ENCODE measurements around the gene ZFP36L1.

The ZFP36L1 gene

DNA sequence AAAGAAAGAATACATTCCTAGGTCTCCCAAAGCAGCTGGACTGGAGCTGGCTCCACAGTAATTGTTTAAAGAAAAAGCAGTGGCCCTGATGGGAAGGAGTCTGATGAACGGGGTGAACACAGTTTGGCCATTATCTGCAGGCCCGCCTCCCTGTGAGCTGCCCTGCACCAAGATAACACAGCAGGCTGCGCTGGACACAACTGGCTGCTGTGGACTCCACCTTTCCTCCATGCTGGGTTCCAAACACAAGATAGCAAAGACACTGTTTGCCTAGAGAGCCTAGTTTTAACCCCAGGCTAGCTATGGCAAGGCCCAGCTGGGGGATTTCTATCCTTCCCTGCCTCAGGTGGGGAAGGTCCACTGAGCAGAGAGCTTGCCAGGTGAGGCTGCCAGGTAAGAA is 34.6 kb downstream of the ZFP36L1 start:
- Histone ChIP-seq H3K4me3 (ENCODE audit: extremely low read depth, insufficient read depth, low read length, poor library complexity, severe bottlenecking) (no peak overlapping the region), H3K9me3 (ENCODE audit: control insufficient read depth, low read length) (no peaks in the 10 kb centered on the region), H3K4me1 (ENCODE audit: control insufficient read depth, insufficient read depth, low read length, poor library complexity, severe bottlenecking) (peaks cover 25% of the 10 kb centered on the region), H3K36me3 (ENCODE audit: control insufficient read depth, insufficient read depth, low read length) (no peaks in the 10 kb centered on the region), H3K27ac (ENCODE audit: low read depth, low read length, severe bottlenecking) (no peak overlapping the region)
- 89 to 97% methylated on average over 2 to 3 of the region's 3 CpGs for WGBS, 2 experiments (ENCODE audit: insufficient coverage in 2 of 2)

DNA sequence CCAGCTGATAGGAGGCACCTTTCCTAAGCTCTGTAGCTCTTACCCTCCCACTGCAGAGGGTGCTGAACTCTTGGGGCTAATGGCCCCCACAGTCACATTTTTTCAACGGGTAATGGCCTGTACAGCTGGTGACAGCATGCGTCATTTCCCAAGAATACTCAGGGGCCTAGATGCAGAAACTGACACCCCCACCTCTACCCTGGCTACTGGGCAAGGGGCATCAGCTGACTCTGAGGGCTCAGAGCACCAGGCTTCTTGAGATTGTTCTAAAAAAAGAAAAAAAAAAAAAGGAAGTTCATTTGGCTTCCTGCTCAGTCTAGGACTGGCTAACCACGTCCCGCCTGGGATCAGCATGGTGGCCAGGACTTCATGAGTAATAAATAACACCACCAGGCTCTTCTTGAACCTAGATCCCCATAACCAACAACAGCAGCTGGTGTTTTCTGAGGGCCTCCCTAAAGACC is 35.2 kb downstream of the ZFP36L1 start:
- H3K4me1 ChIP-seq (ENCODE audit: control insufficient read depth, insufficient read depth, low read length, poor library complexity, severe bottlenecking): peaks cover 20% of the 10 kb centered on the region
- no peaks in the 10 kb centered on the region for H3K36me3 ChIP-seq (ENCODE audit: control insufficient read depth, insufficient read depth, low read length)
- 50 to 71% methylated on average over 1 to 2 of the region's 4 CpGs for WGBS, 2 experiments (ENCODE audit: insufficient coverage in 2 of 2)
- H3K27ac ChIP-seq (ENCODE audit: low read depth, low read length, severe bottlenecking): no peak overlapping the region
- no peak overlapping the region for H3K4me3 ChIP-seq (ENCODE audit: extremely low read depth, insufficient read depth, low read length, poor library complexity, severe bottlenecking)
- no peaks in the 10 kb centered on the region for H3K9me3 ChIP-seq (ENCODE audit: control insufficient read depth, low read length)

DNA sequence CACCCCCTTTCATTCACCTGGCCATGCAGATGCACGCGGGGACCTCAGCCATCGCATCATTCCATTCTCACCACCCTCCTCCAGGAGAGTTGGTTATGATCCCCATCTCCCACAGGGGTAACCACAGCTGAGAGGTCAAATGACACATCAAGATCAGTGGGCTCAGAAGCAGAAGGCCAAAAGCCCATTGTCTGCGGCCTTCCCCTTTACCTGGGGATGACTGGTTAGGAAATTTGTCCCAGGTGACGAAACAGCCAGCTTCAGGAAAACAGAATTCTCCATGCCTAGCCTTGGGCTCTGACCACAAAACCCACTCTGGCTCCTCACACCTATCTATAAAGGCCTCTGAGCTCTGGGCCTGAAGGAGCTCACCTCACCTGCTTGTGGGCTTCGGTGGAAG is 36.1 kb downstream of the ZFP36L1 start:
- H3K9me3 ChIP-seq (ENCODE audit: control insufficient read depth, low read length): no peaks in the 10 kb centered on the region
- H3K27ac ChIP-seq (ENCODE audit: low read depth, low read length, severe bottlenecking): no peak overlapping the region
- WGBS, 2 experiments (ENCODE audit: insufficient coverage in 2 of 2): 93 to 95% methylated on average over 3 to 4 of the region's 6 CpGs

DNA sequence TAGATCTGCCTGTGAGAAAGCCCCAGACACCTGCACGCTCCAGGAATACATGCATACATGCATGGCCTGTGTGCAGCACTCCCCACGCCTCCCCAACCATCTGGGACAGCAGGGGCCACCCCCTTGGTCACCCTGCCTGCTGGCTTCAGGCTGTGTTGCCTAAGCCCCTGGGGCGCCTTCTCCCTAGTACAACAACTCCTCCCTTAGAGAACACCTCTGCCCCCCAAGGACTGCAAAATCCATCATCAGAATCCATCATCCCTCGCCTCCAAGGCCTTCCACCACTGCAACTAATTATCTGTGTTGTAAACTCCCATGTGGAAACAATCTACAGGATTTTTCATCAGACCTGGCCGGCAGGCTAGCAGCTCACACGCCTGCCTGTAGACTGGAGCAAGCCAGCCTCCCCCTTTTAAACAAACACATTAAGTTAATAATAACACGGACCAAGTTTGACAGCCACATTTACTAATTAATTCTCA is 36.8 kb downstream of the ZFP36L1 start:
- H3K36me3 ChIP-seq (ENCODE audit: control insufficient read depth, insufficient read depth, low read length): no peaks in the 10 kb centered on the region
- H3K4me1 ChIP-seq (ENCODE audit: control insufficient read depth, insufficient read depth, low read length, poor library complexity, severe bottlenecking): peaks cover 9% of the 10 kb centered on the region
- 90 to 95% methylated on average over 5 to 7 of the region's 7 CpGs for WGBS, 2 experiments (ENCODE audit: insufficient coverage in 2 of 2)
- no peaks in the 10 kb centered on the region for H3K9me3 ChIP-seq (ENCODE audit: control insufficient read depth, low read length)
- no peak overlapping the region for H3K27ac ChIP-seq (ENCODE audit: low read depth, low read length, severe bottlenecking)
- no peak overlapping the region for H3K4me3 ChIP-seq (ENCODE audit: extremely low read depth, insufficient read depth, low read length, poor library complexity, severe bottlenecking)

More for the DNA sequence above, 36.1 kb downstream of the ZFP36L1 start:
- no peaks in the 10 kb centered on the region for H3K36me3 ChIP-seq (ENCODE audit: control insufficient read depth, insufficient read depth, low read length)
- peaks cover 15% of the 10 kb centered on the region for H3K4me1 ChIP-seq (ENCODE audit: control insufficient read depth, insufficient read depth, low read length, poor library complexity, severe bottlenecking)
- no peak overlapping the region for H3K4me3 ChIP-seq (ENCODE audit: extremely low read depth, insufficient read depth, low read length, poor library complexity, severe bottlenecking)

DNA sequence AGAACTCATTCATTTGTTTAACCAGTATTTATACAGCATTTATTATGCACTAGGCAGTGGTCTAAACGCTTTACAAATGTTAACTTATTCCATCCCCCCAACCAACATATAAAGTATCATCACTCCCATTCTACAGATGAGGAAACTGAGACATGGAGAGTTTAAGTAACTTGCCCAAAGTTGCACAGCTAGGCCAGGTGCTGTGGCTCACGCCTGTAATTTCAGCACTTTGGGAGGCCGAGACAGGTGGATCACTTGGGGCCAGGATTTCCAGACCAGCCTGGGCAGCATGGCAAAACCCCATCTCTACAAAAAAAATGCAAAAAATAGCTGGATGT is 37.9 kb downstream of the ZFP36L1 start:
- no peak overlapping the region for H3K27ac ChIP-seq (ENCODE audit: low read depth, low read length, severe bottlenecking)
- peaks cover 11% of the 10 kb centered on the region for H3K4me1 ChIP-seq (ENCODE audit: control insufficient read depth, insufficient read depth, low read length, poor library complexity, severe bottlenecking)
- 80 to 100% methylated on average over 1 of the region's 3 CpGs for WGBS, 2 experiments (ENCODE audit: insufficient coverage in 2 of 2)
- H3K36me3 ChIP-seq (ENCODE audit: control insufficient read depth, insufficient read depth, low read length): no peaks in the 10 kb centered on the region
- no peak overlapping the region for H3K4me3 ChIP-seq (ENCODE audit: extremely low read depth, insufficient read depth, low read length, poor library complexity, severe bottlenecking)
- no peaks in the 10 kb centered on the region for H3K9me3 ChIP-seq (ENCODE audit: control insufficient read depth, low read length)

DNA sequence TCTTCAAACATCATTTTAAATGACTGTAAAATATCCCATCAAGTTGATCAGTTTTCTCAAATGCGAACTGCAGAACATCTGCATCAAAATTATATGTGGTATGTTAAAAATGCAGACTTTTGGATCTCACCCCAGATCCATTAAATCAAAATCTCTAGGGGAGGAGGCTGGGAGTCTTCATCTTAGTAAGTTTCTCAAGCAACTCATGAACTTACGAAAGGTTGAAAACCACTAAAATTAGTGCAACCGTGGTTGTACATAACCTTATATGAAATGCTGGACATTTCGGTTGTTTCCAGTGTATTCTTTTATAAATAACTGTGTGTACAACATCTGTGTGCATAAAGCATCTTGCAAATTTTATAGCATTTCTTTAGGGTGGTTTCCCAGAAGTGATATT is 39.2 kb downstream of the ZFP36L1 start:
- no peak overlapping the region for H3K27ac ChIP-seq (ENCODE audit: low read depth, low read length, severe bottlenecking)
- no peaks in the 10 kb centered on the region for H3K36me3 ChIP-seq (ENCODE audit: control insufficient read depth, insufficient read depth, low read length)
- WGBS, 2 experiments (ENCODE audit: insufficient coverage in 2 of 2): 100% methylated on average over 2 of the region's 4 CpGs; no CpG with 5 or more reads in 1 of the 2 experiments
- peaks cover 21% of the 10 kb centered on the region for H3K4me1 ChIP-seq (ENCODE audit: control insufficient read depth, insufficient read depth, low read length, poor library complexity, severe bottlenecking)
- no peak overlapping the region for H3K4me3 ChIP-seq (ENCODE audit: extremely low read depth, insufficient read depth, low read length, poor library complexity, severe bottlenecking)
- H3K9me3 ChIP-seq (ENCODE audit: control insufficient read depth, low read length): no peaks in the 10 kb centered on the region

DNA sequence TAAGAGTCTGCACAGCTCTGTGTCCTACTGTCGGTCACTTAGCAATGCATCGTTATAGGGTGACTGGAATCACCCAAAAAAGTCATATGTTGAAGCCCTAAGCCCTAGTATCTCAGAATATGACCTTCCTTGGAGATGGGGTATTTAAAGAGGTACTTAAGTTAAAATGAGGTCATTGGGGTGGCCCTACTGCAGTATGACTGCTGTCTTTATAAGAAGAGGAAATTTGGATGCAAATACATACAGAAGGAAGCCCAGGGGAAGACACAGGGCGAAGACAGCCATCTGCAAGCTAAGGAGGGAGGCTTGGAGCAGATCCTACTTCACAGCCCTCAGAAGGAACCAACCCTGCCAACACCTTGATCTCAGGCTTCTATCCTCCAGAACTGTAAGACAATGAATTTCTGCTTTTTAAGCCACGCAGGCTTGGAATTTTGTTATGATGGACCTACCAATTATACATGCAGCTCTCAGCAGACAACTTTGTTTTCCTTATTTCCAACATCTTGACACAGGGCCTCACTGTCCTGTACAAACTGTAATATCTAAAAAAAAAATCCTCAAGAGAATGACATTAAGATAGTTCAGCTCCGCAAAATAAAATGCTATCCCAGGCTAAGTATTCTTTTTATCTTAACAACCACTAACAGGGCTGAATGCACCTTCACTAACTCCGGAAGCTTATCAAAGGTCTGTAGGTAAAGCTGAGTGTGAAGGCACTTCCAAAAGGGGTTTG is 40.4 kb downstream of the ZFP36L1 start:
- no peak overlapping the region for H3K27ac ChIP-seq (ENCODE audit: low read depth, low read length, severe bottlenecking)
- no peak overlapping the region for H3K4me3 ChIP-seq (ENCODE audit: extremely low read depth, insufficient read depth, low read length, poor library complexity, severe bottlenecking)
- H3K36me3 ChIP-seq (ENCODE audit: control insufficient read depth, insufficient read depth, low read length): no peaks in the 10 kb centered on the region
- no peaks in the 10 kb centered on the region for H3K9me3 ChIP-seq (ENCODE audit: control insufficient read depth, low read length)
- peaks cover 14% of the 10 kb centered on the region for H3K4me1 ChIP-seq (ENCODE audit: control insufficient read depth, insufficient read depth, low read length, poor library complexity, severe bottlenecking)
- 90 to 100% methylated on average over 4 of the region's 6 CpGs for WGBS, 2 experiments (ENCODE audit: insufficient coverage in 2 of 2)

DNA sequence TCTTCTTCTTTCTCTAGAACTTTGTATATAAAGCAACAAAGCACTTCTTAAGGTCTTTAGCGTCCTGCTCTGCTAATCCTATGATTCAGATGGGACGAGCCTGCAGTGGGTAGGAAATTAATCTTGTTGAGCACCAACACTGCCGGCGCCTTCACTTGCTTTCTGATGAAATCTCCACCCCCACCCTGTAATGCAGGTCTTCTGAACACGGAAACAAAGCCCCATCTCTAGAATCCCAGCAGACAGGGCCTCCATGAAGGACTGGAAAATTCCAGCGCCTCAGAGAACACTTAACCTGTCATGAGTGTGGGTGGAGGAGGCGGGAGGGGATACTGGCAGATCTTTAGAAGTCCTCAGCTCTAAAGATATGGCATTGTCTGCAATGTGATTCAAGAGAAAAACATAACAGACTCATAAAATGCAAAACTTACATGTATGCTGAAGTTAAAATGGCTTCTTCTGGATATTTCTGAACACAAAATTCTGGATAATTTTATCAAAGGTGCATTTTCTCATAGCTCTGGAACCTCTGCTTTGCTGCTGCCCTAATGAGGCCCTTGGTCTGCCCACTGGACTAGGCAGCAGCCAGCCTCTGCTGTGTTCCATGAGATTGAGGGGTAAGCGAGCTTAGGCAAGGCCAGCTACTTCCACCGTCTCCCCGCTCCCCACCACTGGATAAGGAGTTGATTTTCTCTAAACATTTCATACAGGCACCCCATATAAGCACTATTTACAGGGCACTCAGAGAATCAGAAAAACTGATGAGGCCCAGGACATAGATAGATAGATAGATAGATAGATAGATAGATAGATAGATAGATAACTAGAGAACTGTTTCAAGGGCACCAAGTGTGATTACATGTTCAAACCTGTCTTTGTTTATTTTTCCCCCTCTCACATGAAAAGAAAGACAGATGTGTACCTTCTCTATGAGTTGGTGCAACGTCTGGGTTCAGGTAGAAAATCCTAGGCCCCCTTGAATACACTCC is 43.1 kb downstream of the ZFP36L1 start:
- Histone ChIP-seq H3K27ac (ENCODE audit: low read depth, low read length, severe bottlenecking) (no peak overlapping the region), H3K4me1 (ENCODE audit: control insufficient read depth, insufficient read depth, low read length, poor library complexity, severe bottlenecking) (peaks cover 14% of the 10 kb centered on the region), H3K9me3 (ENCODE audit: control insufficient read depth, low read length) (no peaks in the 10 kb centered on the region), H3K36me3 (ENCODE audit: control insufficient read depth, insufficient read depth, low read length) (no peaks in the 10 kb centered on the region), H3K4me3 (ENCODE audit: extremely low read depth, insufficient read depth, low read length, poor library complexity, severe bottlenecking) (no peak overlapping the region)
- 88 to 93% methylated on average over 1 to 6 of the region's 11 CpGs for WGBS, 2 experiments (ENCODE audit: insufficient coverage in 2 of 2)

DNA sequence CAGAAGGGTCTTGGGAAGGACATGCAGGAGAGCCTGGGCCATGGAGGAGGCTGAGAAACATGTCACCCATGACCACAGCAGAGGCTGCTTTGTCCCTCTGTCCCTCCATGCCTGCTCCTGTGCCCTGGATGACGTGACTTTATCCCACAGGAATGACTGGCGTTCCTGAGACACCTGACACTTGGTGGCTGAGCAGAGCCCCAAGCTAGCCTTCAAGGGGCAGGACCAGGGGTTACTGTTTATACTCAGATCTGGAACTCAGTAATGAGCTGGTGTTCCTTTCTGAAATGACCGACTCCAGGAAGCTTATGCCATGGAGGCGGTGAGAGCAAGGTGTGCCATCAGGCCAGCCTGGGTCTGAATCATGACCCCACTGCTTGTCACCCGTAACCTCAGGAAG is 44.2 kb downstream of the ZFP36L1 start:
- 94 to 95% methylated on average over 5 of the region's 5 CpGs for WGBS, 2 experiments (ENCODE audit: insufficient coverage in 2 of 2)
- Histone ChIP-seq H3K36me3 (ENCODE audit: control insufficient read depth, insufficient read depth, low read length) (no peaks in the 10 kb centered on the region), H3K4me1 (ENCODE audit: control insufficient read depth, insufficient read depth, low read length, poor library complexity, severe bottlenecking) (peaks cover 14% of the 10 kb centered on the region), H3K9me3 (ENCODE audit: control insufficient read depth, low read length) (no peaks in the 10 kb centered on the region), H3K27ac (ENCODE audit: low read depth, low read length, severe bottlenecking) (no peak overlapping the region), H3K4me3 (ENCODE audit: extremely low read depth, insufficient read depth, low read length, poor library complexity, severe bottlenecking) (no peak overlapping the region)

DNA sequence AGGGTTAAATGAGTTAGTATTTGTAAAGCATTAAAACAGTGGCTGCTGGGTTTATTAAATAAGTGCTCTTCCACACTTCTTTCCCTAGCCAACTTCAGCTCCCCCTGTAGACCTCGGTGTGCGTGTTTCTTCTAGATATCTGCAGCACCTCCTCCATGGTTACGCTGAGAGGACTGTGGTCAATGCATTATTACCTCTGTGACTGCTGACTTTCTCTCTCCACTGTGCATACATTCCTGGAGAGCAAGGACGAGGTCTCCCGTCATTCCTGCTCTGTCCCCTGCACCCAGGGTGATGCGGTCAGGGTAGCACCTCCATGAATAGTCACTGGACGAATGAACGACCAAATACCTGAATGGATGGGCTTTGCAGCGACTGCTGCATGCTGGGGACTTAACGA is 44.6 kb downstream of the ZFP36L1 start:
- Histone ChIP-seq H3K4me1 (ENCODE audit: control insufficient read depth, insufficient read depth, low read length, poor library complexity, severe bottlenecking) (peaks cover 14% of the 10 kb centered on the region), H3K27ac (ENCODE audit: low read depth, low read length, severe bottlenecking) (no peak overlapping the region), H3K9me3 (ENCODE audit: control insufficient read depth, low read length) (no peaks in the 10 kb centered on the region), H3K36me3 (ENCODE audit: control insufficient read depth, insufficient read depth, low read length) (no peaks in the 10 kb centered on the region), H3K4me3 (ENCODE audit: extremely low read depth, insufficient read depth, low read length, poor library complexity, severe bottlenecking) (no peak overlapping the region)
- WGBS, 2 experiments (ENCODE audit: insufficient coverage in 2 of 2): 95% methylated on average over 10 of the region's 10 CpGs

Measured in mesodermal cell (in vitro differentiated cells).